CD4-positive, alpha-beta T cell treated with Interleukin-12 subunit alpha and Interleukin-12 subunit beta, for 1 hour (primary cell): ENCODE measurements around the gene ELP5.
A peak's percentile ranks its signal among the peaks of the same experiment; 100 is the strongest.

ENCODE experiments used
- DNase-seq: peaks from one replicate; pipeline ENCODE4 v3.0.0-alpha.2; 2020

The ELP5 gene

DNA sequence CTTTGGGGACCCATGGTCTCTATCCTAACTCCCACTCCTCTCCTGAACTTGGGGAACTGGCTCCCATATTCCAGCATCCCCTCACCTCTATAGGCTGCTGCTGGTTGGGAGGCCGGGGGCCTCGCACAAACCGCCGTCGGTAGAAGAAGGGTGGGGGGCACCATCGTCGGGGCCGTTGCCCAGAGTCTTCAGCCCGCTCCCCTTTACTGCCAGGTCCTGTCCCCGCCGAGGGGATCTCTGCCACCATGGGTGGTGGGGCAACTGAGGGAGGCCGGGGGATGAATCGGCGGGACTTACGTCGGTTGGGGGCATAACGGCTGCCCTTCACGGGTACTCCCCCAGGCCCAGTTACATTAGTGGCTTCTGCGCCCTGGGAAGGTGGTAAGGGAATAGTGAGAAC, 38.2 kb downstream of the ELP5 start:
- DNase-seq = no peak

DNA sequence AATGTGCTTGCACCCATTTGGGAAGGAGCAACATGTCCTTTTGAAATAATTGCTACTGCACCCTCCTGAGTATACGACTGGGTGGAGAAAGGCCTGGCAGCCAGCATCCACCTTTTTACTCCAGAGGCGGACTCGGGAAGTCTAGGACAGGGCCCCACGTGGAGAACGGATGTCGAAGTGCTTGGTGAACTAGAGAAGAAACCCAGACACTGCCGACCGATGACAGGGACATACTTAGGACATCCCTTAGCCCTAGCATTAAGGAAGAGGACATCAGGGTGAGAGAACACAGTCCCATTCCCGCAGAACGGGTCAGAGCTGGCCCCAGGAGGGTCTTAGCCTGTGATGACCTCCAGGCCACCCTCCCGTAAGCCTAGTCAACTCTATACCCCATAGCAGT, 38.7 kb downstream of the ELP5 start:
- no peak for DNase-seq

GRCh38 chr17:7292194-7292593, 40.2 kb downstream of the ELP5 start:
- no peak for DNase-seq

GRCh38 chr17:7292729-7293128, 40.7 kb downstream of the ELP5 start:
- no peak for DNase-seq

DNA sequence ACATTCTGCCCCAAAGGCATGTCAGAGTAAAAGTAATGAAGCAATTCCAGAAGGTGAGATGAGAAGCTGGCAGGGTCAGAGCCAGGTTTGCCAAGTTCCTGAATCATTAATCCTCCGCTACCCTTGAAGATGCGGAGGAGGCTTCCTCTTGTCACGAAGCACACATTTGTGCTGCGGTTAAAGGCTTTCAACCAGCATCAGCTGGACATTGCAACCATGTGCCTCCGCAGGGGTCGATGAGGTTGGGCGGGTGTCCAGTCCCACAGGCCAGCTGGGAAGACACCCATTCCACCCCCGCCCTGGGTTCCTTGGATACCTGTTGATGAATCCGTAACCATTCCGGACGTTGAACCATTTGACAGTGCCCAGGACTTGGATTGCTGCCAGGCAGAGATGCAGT, 41.1 kb downstream of the ELP5 start:
- no peak for DNase-seq

DNA sequence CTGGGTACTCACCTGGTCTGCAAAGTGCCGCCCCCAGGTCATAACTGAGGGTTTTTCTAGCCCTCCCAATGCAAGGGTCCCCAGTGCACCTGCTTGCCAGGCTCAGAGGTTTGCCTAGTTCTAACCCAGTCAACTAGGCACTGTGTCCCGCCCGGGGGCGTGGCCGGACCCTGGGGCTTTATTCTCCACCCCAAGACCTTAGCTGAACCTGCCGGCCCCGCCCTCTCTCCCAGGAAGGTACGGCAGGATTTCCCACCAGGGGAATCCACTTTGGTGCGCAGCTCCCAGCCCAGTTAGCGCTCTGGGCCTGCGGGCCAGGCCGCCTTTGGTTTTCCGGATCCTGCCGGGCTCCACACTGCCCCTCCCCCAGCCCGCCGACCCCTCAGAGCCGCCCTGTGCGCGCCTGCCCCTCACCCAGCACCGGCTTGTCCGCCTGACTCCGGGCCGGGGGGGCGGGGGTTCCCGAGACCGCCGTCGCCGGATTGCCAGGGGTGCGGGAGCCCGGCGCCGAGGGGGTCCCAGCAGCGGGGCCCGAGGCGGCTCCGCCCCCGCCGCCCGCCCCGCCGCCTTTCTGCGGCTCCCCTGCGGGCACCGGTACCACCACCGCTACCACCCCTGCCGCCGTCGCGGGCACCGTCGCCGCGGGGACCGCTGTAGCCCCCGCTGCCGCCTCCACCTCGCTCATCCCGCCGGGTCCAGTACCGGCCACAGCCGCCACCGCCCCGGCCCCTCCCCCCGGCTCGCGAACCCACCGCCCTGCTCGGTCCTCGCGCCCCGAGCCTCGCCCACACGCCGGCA, 42.0 kb downstream of the ELP5 start:
- no peak for DNase-seq

DNA sequence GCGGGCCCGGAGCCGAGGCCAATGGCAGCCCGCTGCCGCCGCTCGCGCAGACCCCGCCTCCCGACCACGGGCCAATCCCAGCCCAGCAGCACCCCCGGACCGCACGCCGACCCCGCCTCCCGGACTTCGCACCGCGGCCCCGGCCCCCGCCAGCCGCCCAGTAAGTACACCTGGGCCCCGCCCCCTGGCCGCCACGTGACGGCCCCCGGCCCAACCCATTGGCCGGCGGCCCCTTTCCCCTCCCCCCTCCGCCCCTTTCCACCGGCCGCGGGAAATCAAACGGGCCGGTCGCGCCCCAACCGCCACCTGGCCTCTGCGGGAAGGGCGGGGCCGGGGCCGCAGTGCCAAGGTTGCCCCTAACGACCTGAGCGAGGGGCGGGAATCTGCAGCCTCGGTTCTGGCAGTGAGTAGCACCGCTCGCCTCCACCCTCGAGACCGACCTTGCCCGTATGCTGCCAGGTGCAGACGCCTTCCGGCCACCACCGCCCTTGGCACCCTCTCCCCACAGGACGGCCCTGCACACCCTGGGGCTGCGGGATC, 42.7 kb downstream of the ELP5 start, which contains the start of gene YBX2:
Gene YBX2 (minus strand): TSS at position 26 of the 540 bp plus-strand sequence. CDS start 139 bp downstream, outside the sequence.
- DNase-seq = peak; percentile 87

DNA sequence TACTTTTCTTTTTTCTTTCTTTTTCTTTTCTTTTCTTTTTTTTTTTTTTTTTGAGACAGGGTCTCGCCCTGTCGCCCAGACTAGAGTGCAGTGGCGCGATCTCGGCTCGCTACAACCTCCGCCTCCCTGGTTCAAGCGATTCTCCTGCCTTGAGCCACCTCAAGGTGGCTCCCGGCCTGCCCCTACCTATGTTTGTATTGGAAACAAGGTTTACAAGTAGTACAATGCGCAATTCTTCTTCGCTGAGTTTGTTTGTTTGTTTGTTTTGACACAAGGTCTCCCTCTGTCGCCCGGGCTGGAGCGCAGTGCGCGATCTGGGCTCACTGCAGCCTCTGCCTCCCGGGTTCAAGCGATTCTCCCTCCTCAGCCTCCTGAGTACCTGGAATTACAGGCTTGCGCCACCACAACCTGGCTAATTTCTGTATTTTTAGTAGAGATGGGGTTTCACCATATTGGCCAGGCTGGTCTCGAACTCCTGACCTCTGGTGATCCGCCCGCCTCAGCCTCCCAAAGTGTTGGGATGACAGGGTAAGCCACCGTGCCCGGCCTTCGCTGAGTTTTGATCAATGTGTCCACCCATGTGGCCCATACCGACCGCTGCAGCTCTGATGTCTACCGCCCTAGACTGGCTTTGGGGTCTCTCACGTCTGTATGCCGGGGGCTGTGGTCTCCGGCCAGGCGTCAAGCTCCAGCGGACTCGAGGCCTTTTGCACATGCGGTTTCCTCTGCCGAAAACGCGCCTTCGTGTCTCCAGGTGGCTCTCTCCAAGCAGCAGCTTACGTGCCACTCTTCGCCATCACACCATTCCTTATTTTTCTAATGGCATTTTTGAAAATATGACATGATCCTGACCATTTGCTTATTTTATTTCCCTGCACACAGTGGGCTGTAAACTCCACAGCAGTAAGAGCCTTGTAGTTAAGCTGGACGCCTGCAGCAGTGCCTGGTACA, 43.5 kb downstream of the ELP5 start:
- DNase-seq = no peak

GRCh38 chr17:7296189-7296861, 44.3 kb downstream of the ELP5 start:
- peak; percentile 78 for DNase-seq

GRCh38 chr17:7304179-7304578, 52.2 kb downstream of the ELP5 start:
- DNase-seq = no peak

GRCh38 chr17:7306911-7307685, 55.1 kb downstream of the ELP5 start, which contains the start of gene EIF5A:
Gene EIF5A (plus strand): TSS chr17:7307628. CDS start chr17:7309636, 2,008 bp downstream.
- peak; percentile 100 for DNase-seq

GRCh38 chr17:7307686-7308624, 55.9 kb downstream of the ELP5 start:
- peak; percentile 67 for DNase-seq

DNA sequence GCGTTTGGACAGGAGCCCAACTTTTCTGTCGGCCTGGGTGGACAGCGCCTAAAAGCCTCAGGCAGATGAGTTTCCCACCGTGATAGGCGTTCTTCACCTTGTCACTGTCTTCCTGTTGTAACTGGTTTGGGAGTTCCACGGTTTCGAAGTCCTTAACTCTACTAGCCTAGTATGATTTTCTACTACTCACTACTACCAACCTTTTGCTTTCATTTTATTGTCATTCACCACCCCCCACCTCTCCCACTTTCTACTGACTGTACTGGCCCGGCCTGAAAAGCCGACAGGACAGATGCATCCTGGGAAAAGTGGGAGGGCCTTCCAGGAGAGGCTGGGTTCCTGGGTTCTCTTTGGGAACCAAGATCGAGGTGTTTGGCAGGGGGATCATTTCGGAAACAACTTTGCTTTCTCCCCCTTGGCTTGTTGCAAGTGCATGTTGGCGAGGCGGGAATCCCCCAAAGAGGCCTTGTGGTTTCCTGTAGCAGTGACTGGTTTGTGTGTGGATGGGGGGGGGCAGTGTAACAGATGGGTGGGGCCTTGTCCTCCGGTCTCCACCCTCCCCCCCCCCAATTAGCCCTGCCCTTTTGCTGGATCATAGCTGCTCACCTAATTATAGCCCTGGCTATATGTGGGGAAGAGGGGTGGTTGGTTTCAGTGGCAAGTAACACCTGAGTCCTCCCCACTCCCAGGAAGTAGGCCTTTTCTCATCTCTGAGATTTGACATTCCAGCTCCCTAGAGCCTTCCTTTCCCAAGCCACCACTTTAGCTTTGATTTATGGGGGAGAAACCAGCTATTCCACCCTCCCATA, 56.8 kb downstream of the ELP5 start:
- DNase-seq = peak; percentile 94
